Adrenal gland (tissue), 12 donors: Measurements from ENCODE around the gene ALKBH5. TPM values are rescaled to one million over a fixed set of nuclear protein-coding genes. Genes with fewer than 3 reads are reported as not detected.
A peak's percentile ranks its signal among the peaks of the same experiment; 100 is the strongest.

Source experiments
- DNase-seq, 7 donors: peaks; one replicate each; pipeline ENCODE4 v3.0.0-alpha.2; 2019 to 2020
- H3K27ac ChIP-seq, 5 donors: fragments of 200-600 bp; sonication (generic) in 4 of 5; 1 replicate in 3 of 5; 2 replicates in 2 of 5; pipeline versions ENCODE4 v1.5.1 to v1.8.0; 2016 to 2020; ENCODE audit warnings: mild to moderate bottlenecking in 1 of 5
- H3K27me3 ChIP-seq: fragments of 200-600 bp; 2 replicates; pipeline ENCODE4 v1.8.0; 2021
- H3K36me3 ChIP-seq, 2 donors: fragments of 200-600 bp; replicated peaks in 1 of 2; 1 replicate in 1 of 2; 2 replicates in 1 of 2; pipeline versions ENCODE4 v1.5.1 to v1.8.0; 2018 to 2022
- H3K4me1 ChIP-seq, 2 donors: fragments of 200-600 bp; replicated peaks in 1 of 2; 1 replicate in 1 of 2; 2 replicates in 1 of 2; pipeline versions ENCODE4 v1.5.1 to v1.8.0; 2018 to 2021
- H3K4me3 ChIP-seq, 4 donors: fragments of 200-600 bp; sonication (generic) in 3 of 4; one replicate each; pipeline ENCODE4 v1.5.1; 2016 to 2018
- H3K9me3 ChIP-seq, 3 donors: fragments of 200-600 bp; sonication (generic) in 1 of 3; replicated peaks in 1 of 3; 1 replicate in 2 of 3; 2 replicates in 1 of 3; pipeline versions ENCODE4 v1.5.1 to v1.8.0; 2016 to 2021
- CTCF ChIP-seq, 6 experiments: fragments of 450-650 bp in 4 of 6; fragments of 200-600 bp in 2 of 6; sonication (generic) in 1 of 6; IDR thresholded peaks; 1 replicate in 5 of 6; 2 replicates in 1 of 6; pipeline versions ENCODE4 v1.5.1 to v1.8.0; 2016 to 2021; ENCODE audit warnings: antibody characterized with exemption in 6 of 6, mild to moderate bottlenecking in 2 of 6, moderate library complexity in 1 of 6
- POLR2A ChIP-seq, 2 donors: fragments of 450-650 bp; IDR thresholded peaks; one replicate each; pipeline ENCODE4 v1.6.1; 2017; ENCODE audit warnings: antibody characterized with exemption in 2 of 2, mild to moderate bottlenecking in 2 of 2, moderate library complexity in 1 of 2
- WGBS, 4 donors: extraction: QIAGEN DNeasy Blood & Tissue Kit in 2 of 4; methylation state at CpG; one replicate each; pipeline versions ENCODE4 v1.1.5 to v1.1.7; 2013 to 2017; 5-methylcytosine and 5-hydroxymethylcytosine counted together
- intact Hi-C, 2 donors: fragments of 100-400 bp; cut with DNase I; formaldehyde crosslinking; loops; one replicate each; pipeline versions ENCODE4 v1.14.1 to v1.15.0; 2022 to 2023
- polyA plus RNA-seq, 3 donors: library from polyadenylated mRNA; stranded (reverse); fragments of 200-250 nt in 2 of 3; fragments of 350-450 nt in 1 of 3; fragmentation: Illumina TruSeq in 1 of 3; extraction: RNeasy Lipid Tissue Mini Kit (QIAGEN cat#74804) in 1 of 3; gene quantifications; one replicate each; pipeline ENCODE4 v1.2.3, GENCODE V29; 2013 to 2014
- total RNA-seq, 9 donors: library from RNA; depleted of rRNA in 4 of 9; stranded (reverse); fragments of >200 nt in 4 of 9; fragments of 120-200 nt in 1 of 9; fragmentation: NEBNext Ultra II Directional in 1 of 9; extraction: Animal tissue kit (Norgen Biotek cat#: 25700) in 1 of 9; gene quantifications; one replicate each; pipeline versions ENCODE4 v1.1.0 to v1.2.4, GENCODE V29; 2013 to 2023
- donor health status: healthy with polysubstance abuse.
- donor health status: Bipolar disorder and iron deficiency.
- donor health status: DM: yes; HTN: yes; CAD: no.
- donor health status: DM: no; HTN: no; CAD: no.
- donor health status: DM: no; HTN: no; CAD: no.
- donor health status: DM: yes; HTN: yes; CAD: no.

The ALKBH5 gene
- total and polyA plus RNA-seq, 12 donors = 28.4 to 154 (median 138) TPM

DNA sequence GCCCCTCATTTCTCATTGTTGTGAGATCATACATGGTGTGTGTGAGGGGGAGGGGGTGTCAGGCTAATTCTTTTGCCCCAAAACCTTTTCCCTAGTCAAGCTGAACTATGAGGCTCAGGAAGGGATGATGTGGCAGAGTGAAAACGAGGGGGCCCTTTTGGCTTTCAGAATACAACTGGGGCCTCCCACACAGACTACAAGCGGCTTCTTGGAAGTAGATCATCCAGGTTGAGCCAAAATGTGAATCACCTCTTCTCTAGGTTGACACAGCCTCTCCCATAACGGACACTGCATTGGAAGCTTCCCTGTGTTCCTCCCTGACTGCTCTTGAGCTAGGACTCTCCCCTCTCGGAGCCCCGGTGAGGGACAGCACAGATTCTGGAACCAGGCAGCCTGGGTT is 2.3 kb upstream of the ALKBH5 start:
- H3K36me3 ChIP-seq = no peaks in the 10 kb centered on the region
- peaks cover 21 to 30% of the 10 kb centered on the region in 2 donors for H3K4me1 ChIP-seq
- H3K27me3 ChIP-seq = no peaks in the 10 kb centered on the region
- H3K4me3 ChIP-seq = no peak overlapping the region
- 43 to 74% (median 57%) methylated on average over 5 of the region's 5 CpGs for WGBS, 4 donors
- H3K9me3 ChIP-seq = no peaks in the 10 kb centered on the region
- TF ChIP-seq CTCF (IDR thresholded peaks at IDR 0.05) (no peak), POLR2A (IDR thresholded peaks at IDR 0.05) (no peak)
- peak in 1 of 7 donors; percentile 43 for DNase-seq
- intact Hi-C loops = loop anchor here in 1 of 2 donors (10.0 kb wide), 1 partner anchor 73 kb away; the partner anchor contains the start of gene FLII
- peak overlapping the region in 2 of 5 donors; percentile 99 for H3K27ac ChIP-seq

- no peaks in the 10 kb centered on the region for H3K36me3 ChIP-seq
- H3K9me3 ChIP-seq = no peaks in the 10 kb centered on the region
- H3K27ac ChIP-seq = peak overlapping the region; percentile 94 to 99 (median 98)
- H3K27me3 ChIP-seq = no peaks in the 10 kb centered on the region
- no peak for TF ChIP-seq POLR2A (IDR thresholded peaks at IDR 0.05)
- TF ChIP-seq CTCF (IDR thresholded peaks at IDR 0.05) = no peak
- 20 to 32% (median 23%) methylated on average over 15 to 28 of the region's 28 CpGs for WGBS, 4 donors
- peak overlapping the region; percentile 5 to 85 (median 62) for H3K4me3 ChIP-seq
- peak; percentile 50 to 73 (median 61) for DNase-seq
- peaks cover 29 to 40% of the 10 kb centered on the region in 2 donors for H3K4me1 ChIP-seq
- intact Hi-C loops = loop anchor here in 1 of 2 donors (10.0 kb wide), 1 partner anchor 72 kb away; the partner anchor contains the start of gene FLII
These were observed 1.3 kb upstream of the ALKBH5 start for GRCh38 chr17:18182110-18182977.

- Histone ChIP-seq H3K27me3 (no peaks in the 10 kb centered on the region), H3K9me3 (no peaks in the 10 kb centered on the region), H3K36me3 (peaks cover 0 to under 1% of the 10 kb centered on the region in 2 donors), H3K4me3 (peak overlapping the region; percentile 5 to 85 (median 62)), H3K27ac (peak overlapping the region; percentile 94 to 99 (median 98)), H3K4me1 (peaks cover 35 to 46% of the 10 kb centered on the region in 2 donors)
- intact Hi-C loops = loop anchor here in 1 of 2 donors (10.0 kb wide), 1 partner anchor 72 kb away; the partner anchor contains the start of gene FLII
- peak; percentile 83 to 91 (median 86) for DNase-seq
- no peak for TF ChIP-seq CTCF (IDR thresholded peaks at IDR 0.05)
- no peak for TF ChIP-seq POLR2A (IDR thresholded peaks at IDR 0.05)
- 0 to 2% (median 0%) methylated on average over 9 to 33 of the region's 33 CpGs for WGBS, 4 donors
These were observed 672 bp upstream of the ALKBH5 start for GRCh38 chr17:18182978-18183333.
